Measurements from ENCODE around the gene KIAA1671.

Gene KIAA1671

DNA sequence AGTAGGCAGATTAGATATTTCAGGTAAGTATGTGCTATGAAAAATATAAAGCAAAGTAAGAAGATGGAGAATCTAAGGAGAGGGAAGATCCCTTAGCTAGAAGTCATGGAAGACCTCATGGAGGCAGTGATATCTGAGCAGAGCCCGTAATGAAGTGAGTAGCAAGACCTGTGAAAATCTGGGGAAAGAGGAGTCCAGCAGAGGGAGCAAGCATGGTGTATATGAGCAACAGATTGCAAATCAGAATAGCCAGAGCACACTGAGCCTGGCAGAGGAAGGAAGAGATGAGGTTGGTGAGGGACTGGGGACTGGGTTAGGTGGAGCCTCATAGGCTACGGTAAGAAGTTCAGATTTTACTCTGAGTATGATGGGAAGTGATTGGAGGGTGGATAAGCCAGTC lies 15.4 kb upstream of the KIAA1671 start:
- Histone ChIP-seq H3K4me1 (ENCODE audit: insufficient read depth, low read length, poor library complexity, severe bottlenecking) (no peaks in the 10 kb centered on the region), H3K9me2 (replicated peaks; ENCODE audit: low read depth, low read length) (no peaks in the 10 kb centered on the region), H3K27me3 (ENCODE audit: insufficient read depth, low read length, poor library complexity, severe bottlenecking) (no peaks in the 10 kb centered on the region), H3K4me2 (ENCODE audit: low read depth, low read length, poor library complexity, severe bottlenecking) (no peak overlapping the region), H3K9me3 (ENCODE audit: insufficient read depth, low read depth, low read length) (no peaks in the 10 kb centered on the region), H3K9ac (ENCODE audit: low read depth, low read length, poor library complexity, severe bottlenecking) (no peak overlapping the region), H4K20me1 (ENCODE audit: insufficient read depth, low read length, poor library complexity, severe bottlenecking) (no peaks in the 10 kb centered on the region), H3K4me3 (ENCODE audit: low read length, poor library complexity, severe bottlenecking) (no peak overlapping the region), H2AFZ (ENCODE audit: low read length) (no peak overlapping the region), H3K36me3 (ENCODE audit: insufficient read depth, low read length) (no peaks in the 10 kb centered on the region), H3K79me2 (ENCODE audit: insufficient read depth, low read length) (no peaks in the 10 kb centered on the region), H3F3A (ENCODE audit: low read depth) (no peaks in the 10 kb centered on the region)
- TF ChIP-seq EZH2phosphoT487 (IDR thresholded peaks at IDR 0.05; ENCODE audit: borderline replicate concordance) = no peak
- TF ChIP-seq, protein P1, sequence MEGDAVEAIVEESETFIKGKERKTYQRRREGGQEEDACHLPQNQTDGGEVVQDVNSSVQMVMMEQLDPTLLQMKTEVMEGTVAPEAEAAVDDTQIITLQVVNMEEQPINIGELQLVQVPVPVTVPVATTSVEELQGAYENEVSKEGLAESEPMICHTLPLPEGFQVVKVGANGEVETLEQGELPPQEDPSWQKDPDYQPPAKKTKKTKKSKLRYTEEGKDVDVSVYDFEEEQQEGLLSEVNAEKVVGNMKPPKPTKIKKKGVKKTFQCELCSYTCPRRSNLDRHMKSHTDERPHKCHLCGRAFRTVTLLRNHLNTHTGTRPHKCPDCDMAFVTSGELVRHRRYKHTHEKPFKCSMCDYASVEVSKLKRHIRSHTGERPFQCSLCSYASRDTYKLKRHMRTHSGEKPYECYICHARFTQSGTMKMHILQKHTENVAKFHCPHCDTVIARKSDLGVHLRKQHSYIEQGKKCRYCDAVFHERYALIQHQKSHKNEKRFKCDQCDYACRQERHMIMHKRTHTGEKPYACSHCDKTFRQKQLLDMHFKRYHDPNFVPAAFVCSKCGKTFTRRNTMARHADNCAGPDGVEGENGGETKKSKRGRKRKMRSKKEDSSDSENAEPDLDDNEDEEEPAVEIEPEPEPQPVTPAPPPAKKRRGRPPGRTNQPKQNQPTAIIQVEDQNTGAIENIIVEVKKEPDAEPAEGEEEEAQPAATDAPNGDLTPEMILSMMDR (conservative IDR thresholded peaks at IDR 0.05; ENCODE audit: low read length) = peak; percentile 43

DNA sequence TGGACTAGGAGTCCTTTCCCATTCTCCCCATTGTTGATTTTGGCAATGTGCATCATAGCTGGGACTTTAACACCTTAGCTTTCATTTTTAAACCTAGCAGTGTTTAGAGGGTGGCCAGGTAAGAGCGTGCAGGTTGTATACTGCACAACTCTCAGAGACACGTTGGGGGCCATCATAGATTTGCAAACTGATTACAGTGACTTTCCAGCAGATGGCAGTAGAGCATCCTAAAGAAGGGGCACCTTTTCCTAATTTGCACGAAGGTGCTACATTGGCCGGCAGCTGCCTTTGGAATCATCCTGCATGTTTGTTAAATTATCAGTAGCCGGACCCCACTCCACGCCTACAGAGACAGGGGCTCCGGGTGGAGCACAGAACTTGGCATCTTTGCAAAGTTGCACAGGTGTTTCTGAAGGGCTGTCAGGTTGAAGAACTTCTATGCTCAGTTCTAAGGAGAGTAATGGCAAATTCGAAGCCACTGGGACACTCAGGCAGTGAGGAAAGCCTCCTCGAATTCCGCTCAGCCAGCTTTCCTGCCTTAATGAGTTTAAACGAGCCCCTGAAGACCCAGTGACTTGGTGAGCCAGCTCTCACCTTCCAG lies 13.7 kb upstream of the KIAA1671 start:
- Histone ChIP-seq H3K9ac (ENCODE audit: low read depth, low read length, poor library complexity, severe bottlenecking) (no peak overlapping the region), H3K9me3 (ENCODE audit: insufficient read depth, low read depth, low read length) (no peaks in the 10 kb centered on the region), H2AFZ (ENCODE audit: low read length) (no peak overlapping the region), H3K4me1 (ENCODE audit: insufficient read depth, low read length, poor library complexity, severe bottlenecking) (no peaks in the 10 kb centered on the region), H3K4me2 (ENCODE audit: low read depth, low read length, poor library complexity, severe bottlenecking) (no peak overlapping the region), H3K79me2 (ENCODE audit: insufficient read depth, low read length) (no peaks in the 10 kb centered on the region), H3K4me3 (ENCODE audit: low read length, poor library complexity, severe bottlenecking) (no peak overlapping the region), H4K20me1 (ENCODE audit: insufficient read depth, low read length, poor library complexity, severe bottlenecking) (no peaks in the 10 kb centered on the region), H3K36me3 (ENCODE audit: insufficient read depth, low read length) (no peaks in the 10 kb centered on the region), H3F3A (ENCODE audit: low read depth) (no peaks in the 10 kb centered on the region), H3K27me3 (ENCODE audit: insufficient read depth, low read length, poor library complexity, severe bottlenecking) (no peaks in the 10 kb centered on the region), H3K9me2 (replicated peaks; ENCODE audit: low read depth, low read length) (no peaks in the 10 kb centered on the region)
- TF ChIP-seq, protein P1 (conservative IDR thresholded peaks at IDR 0.05; ENCODE audit: low read length) = peak; percentile 84
- TF ChIP-seq EZH2phosphoT487 (IDR thresholded peaks at IDR 0.05; ENCODE audit: borderline replicate concordance) = no peak

DNA sequence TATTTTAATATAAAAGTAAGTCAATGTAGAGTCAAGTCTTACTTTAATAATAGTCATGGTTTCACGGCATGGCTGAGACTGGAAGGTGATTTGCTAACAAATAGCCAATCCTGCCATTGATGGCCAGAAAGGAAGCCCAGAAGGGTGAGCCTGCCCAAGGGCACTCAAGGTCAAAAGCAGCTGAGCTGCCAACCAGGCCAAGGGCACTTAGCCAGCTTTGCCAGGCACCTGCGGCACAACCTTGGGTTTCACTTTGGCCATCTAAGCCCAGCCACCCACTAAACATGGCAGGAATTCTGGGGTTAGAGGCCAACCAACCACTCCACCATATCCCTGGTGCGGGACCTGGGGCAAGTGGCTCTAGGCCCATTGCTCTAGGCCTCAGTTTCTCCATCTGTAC lies 10.2 kb upstream of the KIAA1671 start:
- no peaks in the 10 kb centered on the region for H3K79me2 ChIP-seq (ENCODE audit: insufficient read depth, low read length)
- no peak overlapping the region for H3K4me2 ChIP-seq (ENCODE audit: low read depth, low read length, poor library complexity, severe bottlenecking)
- H3K4me1 ChIP-seq (ENCODE audit: insufficient read depth, low read length, poor library complexity, severe bottlenecking) = no peaks in the 10 kb centered on the region
- no peaks in the 10 kb centered on the region for H3F3A ChIP-seq (ENCODE audit: low read depth)
- H3K36me3 ChIP-seq (ENCODE audit: insufficient read depth, low read length) = no peaks in the 10 kb centered on the region
- H3K27me3 ChIP-seq (ENCODE audit: insufficient read depth, low read length, poor library complexity, severe bottlenecking) = no peaks in the 10 kb centered on the region
- TF ChIP-seq EZH2phosphoT487 (IDR thresholded peaks at IDR 0.05; ENCODE audit: borderline replicate concordance) = no peak
- TF ChIP-seq, protein P1 (conservative IDR thresholded peaks at IDR 0.05; ENCODE audit: low read length) = no peak
- H3K9me3 ChIP-seq (ENCODE audit: insufficient read depth, low read depth, low read length) = no peaks in the 10 kb centered on the region
- H3K9me2 ChIP-seq (replicated peaks; ENCODE audit: low read depth, low read length) = no peaks in the 10 kb centered on the region
- no peak overlapping the region for H3K4me3 ChIP-seq (ENCODE audit: low read length, poor library complexity, severe bottlenecking)
- no peak overlapping the region for H2AFZ ChIP-seq (ENCODE audit: low read length)
- H4K20me1 ChIP-seq (ENCODE audit: insufficient read depth, low read length, poor library complexity, severe bottlenecking) = no peaks in the 10 kb centered on the region
- no peak overlapping the region for H3K9ac ChIP-seq (ENCODE audit: low read depth, low read length, poor library complexity, severe bottlenecking)

Measured in Loucy (cell line).